GM19438 (cell line): ENCODE data around the gene SHOC2.

Experiments
- ATAC-seq: cut with Tn5 transposase; IDR thresholded peaks from one replicate; pipeline ENCODE4 v1.9.1; 2021; ENCODE audit warnings: low read depth; ENCODE audit not compliant: unreplicated experiment

The SHOC2 gene

DNA sequence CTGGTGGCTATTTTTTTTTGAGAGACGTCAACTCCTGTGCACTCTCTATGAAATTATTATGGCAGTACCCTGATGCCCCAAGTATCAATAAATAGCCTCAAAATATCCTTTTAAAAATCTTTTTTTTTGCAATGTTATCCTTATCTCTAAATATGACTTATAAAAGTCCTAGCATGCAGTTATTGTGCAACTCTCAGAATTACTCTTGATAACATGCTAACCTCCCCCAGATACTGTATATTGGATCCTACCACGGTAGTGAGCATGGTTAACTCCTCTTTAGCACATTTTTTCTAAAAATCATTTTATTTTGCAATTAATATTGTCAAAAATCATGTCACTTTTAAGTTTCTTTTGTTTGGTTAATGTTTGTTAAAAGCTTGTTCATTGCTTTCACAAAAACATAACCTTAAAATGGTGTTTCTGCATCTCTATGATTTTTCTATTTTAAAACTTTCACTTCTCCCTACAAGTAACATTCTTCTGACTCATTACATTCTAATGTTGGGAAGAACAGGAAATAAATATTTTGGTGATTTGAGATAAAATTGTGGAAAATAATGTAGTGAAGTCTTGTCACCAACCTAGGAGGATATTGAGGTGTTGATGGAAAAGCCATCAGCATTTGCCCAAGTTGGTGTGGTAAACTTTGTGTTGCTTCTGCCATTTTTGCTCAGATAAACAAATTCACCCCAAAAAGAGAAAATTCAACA is 115.3 kb downstream of the SHOC2 start:
- ATAC-seq, result no peak

DNA sequence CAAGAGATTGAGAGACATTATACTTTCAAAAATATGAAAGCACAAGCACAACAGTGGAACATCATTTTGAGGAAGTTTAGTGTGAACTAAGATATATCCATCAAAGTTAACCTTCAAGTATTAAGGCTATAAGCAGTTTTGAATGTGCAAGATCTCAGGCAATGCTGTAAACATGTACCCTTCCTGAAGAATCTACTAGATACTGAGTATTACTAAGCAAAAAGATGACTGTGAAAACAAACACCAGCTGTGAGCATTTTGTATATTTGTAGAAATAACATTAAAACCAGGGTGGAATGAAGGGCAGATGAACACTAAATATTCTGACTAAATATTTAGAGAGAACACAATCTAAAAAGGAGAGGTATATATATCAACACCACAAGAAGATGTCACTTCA is 116.1 kb downstream of the SHOC2 start:
- no peak for ATAC-seq

DNA sequence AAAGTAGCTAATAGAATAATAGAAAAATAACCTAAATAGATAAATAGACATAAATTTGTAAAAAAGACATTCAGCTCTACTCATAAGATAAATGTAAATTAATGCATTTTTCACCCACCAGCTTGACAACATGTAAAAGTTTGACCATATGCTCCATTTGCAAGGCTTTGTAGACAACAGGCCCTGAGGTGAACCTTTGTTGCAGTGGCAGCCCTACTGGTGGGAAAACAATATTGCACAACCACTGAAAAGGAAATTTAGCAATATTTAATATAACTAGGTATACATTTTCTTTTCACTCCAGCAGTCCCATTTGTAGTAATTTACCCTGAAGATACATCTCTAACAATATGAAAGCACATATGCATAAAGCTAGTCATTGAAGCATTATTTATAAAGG is 118.5 kb downstream of the SHOC2 start:
- no peak for ATAC-seq

DNA sequence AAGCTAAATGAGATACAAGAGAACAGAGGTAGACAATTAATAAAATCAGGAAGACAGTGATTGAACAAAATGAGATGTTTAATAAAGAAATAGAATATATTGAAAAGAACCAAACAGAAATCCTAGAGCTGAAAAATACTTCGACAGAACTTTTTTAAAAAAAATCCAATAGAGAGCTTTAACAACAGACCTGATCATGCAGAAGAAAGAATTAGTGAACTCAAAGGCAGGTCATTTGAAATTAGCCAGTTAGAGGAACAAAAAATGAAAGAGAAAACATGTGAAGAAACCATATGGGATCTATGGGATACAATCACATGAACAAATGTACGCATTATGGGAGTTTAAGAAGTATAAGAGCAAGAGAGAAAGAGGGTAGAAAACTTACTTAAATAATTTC is 120.1 kb downstream of the SHOC2 start:
- ATAC-seq, result no peak

DNA sequence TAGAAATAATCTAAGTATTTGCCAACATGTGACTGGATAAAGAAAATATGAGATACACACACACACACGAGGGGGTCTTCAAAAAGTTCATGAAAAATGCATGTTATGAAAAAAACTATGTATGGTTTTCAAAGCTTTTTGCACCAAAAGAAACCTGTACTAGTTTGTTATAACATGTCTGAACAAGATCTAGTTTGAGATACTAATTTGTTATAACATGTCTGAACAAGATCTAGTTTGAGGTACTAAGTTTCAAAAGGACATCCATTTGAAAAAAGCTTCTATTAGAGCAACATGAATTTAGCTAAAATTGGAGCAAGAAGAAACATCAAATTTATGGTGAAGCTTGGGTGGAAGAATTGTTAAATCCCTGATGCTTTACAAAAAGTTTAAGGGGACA is 137.6 kb downstream of the SHOC2 start:
- no peak for ATAC-seq
